NOMO-1 treated with dmso at 0.1 percent for 144 hours (cell line): ENCODE measurements around the gene SYNGR2.

ENCODE experiments used
- DNase-seq: peaks from one replicate; lab custom pipeline; 2025; ENCODE audit not compliant: unreplicated experiment; lab: John Stamatoyannopoulos, UW

The SYNGR2 gene

GRCh38 chr17:78168242-78168902 is at the start of gene SYNGR2:
SYNGR2 (plus strand) TSS chr17:78168581; CDS start chr17:78168617, 36 bp downstream.
- peak; percentile 67 for DNase-seq

- DNase-seq: no peak
Observed at GRCh38 chr17:78118801-78119241, 49.6 kb upstream of the SYNGR2 start.

GRCh38 chr17:78120537-78120936 is 47.8 kb upstream of the SYNGR2 start:
- DNase-seq: no peak

GRCh38 chr17:78120971-78121800 is 47.2 kb upstream of the SYNGR2 start:
- no peak for DNase-seq

GRCh38 chr17:78121801-78122215 is 46.6 kb upstream of the SYNGR2 start:
- DNase-seq: no peak

- DNase-seq: no peak
Observed at GRCh38 chr17:78122216-78122930, 46.0 kb upstream of the SYNGR2 start.

- no peak for DNase-seq
Observed at GRCh38 chr17:78122931-78123249, 45.5 kb upstream of the SYNGR2 start.

- DNase-seq: no peak
Observed at GRCh38 chr17:78123258-78123929, 45.0 kb upstream of the SYNGR2 start.

- peak; percentile 89 for DNase-seq
Observed at GRCh38 chr17:78124081-78124835, 44.1 kb upstream of the SYNGR2 start.

- DNase-seq: no peak
Observed at GRCh38 chr17:78124836-78125137, 43.6 kb upstream of the SYNGR2 start.

GRCh38 chr17:78125138-78125913 is 43.1 kb upstream of the SYNGR2 start:
- no peak for DNase-seq

GRCh38 chr17:78125976-78126894 is 42.1 kb upstream of the SYNGR2 start:
- DNase-seq: no peak

GRCh38 chr17:78126895-78127238 is 41.5 kb upstream of the SYNGR2 start:
- no peak for DNase-seq

GRCh38 chr17:78127239-78127887 is 41.0 kb upstream of the SYNGR2 start:
- DNase-seq: peak; percentile 81

- DNase-seq: no peak
Observed at GRCh38 chr17:78127888-78128550, 40.4 kb upstream of the SYNGR2 start.

GRCh38 chr17:78128551-78129350 is 39.6 kb upstream of the SYNGR2 start, which contains the start of gene TMC6:
TMC6 (minus strand) TSS chr17:78128755; CDS start chr17:78126832, 1,923 bp downstream.
- DNase-seq: peak; percentile 64
